Gastrocnemius medialis (tissue), 4 donors: ENCODE results near the gene GPRIN1. TPM values are rescaled to one million over a fixed set of nuclear protein-coding genes. Genes with fewer than 3 reads are reported as not detected.

ENCODE experiments used
- ATAC-seq, 2 donors: fragments of 150-250 bp; one replicate each; pipeline ENCODE4 v1.9.1; 2016
- DNase-seq, 2 donors: peaks; one replicate each; pipeline ENCODE4 v3.0.0-alpha.2; 2019
- H3K27ac ChIP-seq, 4 donors: fragments of 200-600 bp; sonication (generic); 1 replicate in 1 of 4; 2 replicates in 3 of 4; pipeline ENCODE4 v1.5.1; 2016 to 2018; ENCODE audit warnings: mild to moderate bottlenecking in 2 of 4, moderate library complexity in 1 of 4
- H3K27me3 ChIP-seq, 3 donors: fragments of 200-600 bp; sonication (generic) in 2 of 3; 1 replicate in 1 of 3; 2 replicates in 2 of 3; pipeline versions ENCODE4 v1.5.1 to v1.6.0; 2016 to 2019; ENCODE audit warnings: mild to moderate bottlenecking in 1 of 3, moderate library complexity in 1 of 3
- H3K36me3 ChIP-seq, 2 donors: fragments of 200-600 bp; sonication (generic) in 1 of 2; one replicate each; pipeline ENCODE4 v1.5.1; 2017 to 2018
- H3K4me1 ChIP-seq, 2 donors: fragments of 200-600 bp; sonication (generic) in 1 of 2; one replicate each; pipeline ENCODE4 v1.5.1; 2016 to 2017; ENCODE audit warnings: mild to moderate bottlenecking in 2 of 2
- H3K4me3 ChIP-seq, 4 donors: fragments of 200-600 bp; sonication (generic) in 3 of 4; 1 replicate in 1 of 4; 2 replicates in 3 of 4; pipeline ENCODE4 v1.5.1; 2016 to 2019; ENCODE audit warnings: mild to moderate bottlenecking in 2 of 4
- H3K9me3 ChIP-seq, 3 donors: fragments of 200-600 bp; sonication (generic) in 2 of 3; 1 replicate in 1 of 3; 2 replicates in 2 of 3; pipeline ENCODE4 v1.5.1; 2016 to 2019
- CTCF ChIP-seq, 5 experiments: fragments of 450-650 bp in 3 of 5; fragments of 200-600 bp in 2 of 5; sonication (generic) in 2 of 5; IDR thresholded peaks in 4 of 5; conservative IDR thresholded peaks in 1 of 5; 1 replicate in 4 of 5; 2 replicates in 1 of 5; pipeline ENCODE4 v1.5.1; 2016 to 2019; ENCODE audit warnings: antibody characterized with exemption in 5 of 5, mild to moderate bottlenecking in 3 of 5, moderate library complexity in 3 of 5
- POLR2A ChIP-seq, 2 donors: fragments of 450-650 bp; IDR thresholded peaks; one replicate each; pipeline ENCODE4 v1.6.1; 2017; ENCODE audit warnings: antibody characterized with exemption in 2 of 2, mild to moderate bottlenecking in 2 of 2, moderate library complexity in 2 of 2
- in situ Hi-C, 4 donors: fragments of 200-750 bp; cut with MboI; loops; one replicate each; pipeline versions ENCODE4 v1.15.0 to v1.8.0; 2017; ENCODE audit warnings: low sequenced_read_pairs in 4 of 4
- intact Hi-C: fragments of 100-400 bp; cut with DNase I; formaldehyde crosslinking; loops from one replicate; pipeline ENCODE4 v1.15.1; 2023; ENCODE audit warnings: low total_unique reads
- total RNA-seq, 4 donors: library from RNA; depleted of rRNA; stranded (reverse); fragments of >200 nt; gene quantifications; one replicate each; pipeline versions ENCODE4 v1.1.0 to v1.2.3, GENCODE V29; 2016

GPRIN1 gene
- total RNA-seq, 4 donors from 2014 or later = 0.35 to 0.78 (median 0.47) TPM

GRCh38 chr5:176612855-176613254 is 2.9 kb upstream of the GPRIN1 start:
- in situ Hi-C loops = no loop called here
- TF ChIP-seq CTCF (IDR thresholded peaks at IDR 0.05 in 4 of 5, conservative IDR thresholded peaks at IDR 0.05 in 1 of 5) = no peak
- no peak for TF ChIP-seq POLR2A (IDR thresholded peaks at IDR 0.05)
- peaks cover 8 to 19% (median 16%) of the 10 kb centered on the region in 3 donors for H3K27me3 ChIP-seq
- no peaks in the 10 kb centered on the region for H3K36me3 ChIP-seq
- H3K9me3 ChIP-seq = no peaks in the 10 kb centered on the region
- H3K4me1 ChIP-seq = peaks cover 0 to 4% of the 10 kb centered on the region in 2 donors
- no peak for ATAC-seq
- H3K4me3 ChIP-seq = no peak overlapping the region
- no peak overlapping the region for H3K27ac ChIP-seq
- intact Hi-C loops = no loop called here
- DNase-seq = no peak

- in situ Hi-C loops (no loop called here), intact Hi-C loops (no loop called here)
- no peak for DNase-seq
- TF ChIP-seq POLR2A (IDR thresholded peaks at IDR 0.05) = no peak
- TF ChIP-seq CTCF (IDR thresholded peaks at IDR 0.05 in 4 of 5, conservative IDR thresholded peaks at IDR 0.05 in 1 of 5) = no peak
- no peak for ATAC-seq
- no peaks in the 10 kb centered on the region for H3K9me3 ChIP-seq
- no peak overlapping the region for H3K4me3 ChIP-seq
- H3K36me3 ChIP-seq = no peaks in the 10 kb centered on the region
- peaks cover 0 to 4% of the 10 kb centered on the region in 2 donors for H3K4me1 ChIP-seq
- peaks cover 8 to 19% (median 15%) of the 10 kb centered on the region in 3 donors for H3K27me3 ChIP-seq
- H3K27ac ChIP-seq = no peak overlapping the region
Measured at GRCh38 chr5:176612008-176612407, 2.1 kb upstream of the GPRIN1 start.

- intact Hi-C loops = loop anchor here (1.0 kb wide), 1 partner anchor 36 kb away; the partner anchor contains the start of gene TSPAN17
- Histone ChIP-seq H3K27ac (no peak overlapping the region), H3K4me3 (no peak overlapping the region), H3K36me3 (no peaks in the 10 kb centered on the region), H3K4me1 (peaks cover 0 to 4% of the 10 kb centered on the region in 2 donors), H3K27me3 (peaks cover 8 to 19% (median 15%) of the 10 kb centered on the region in 3 donors), H3K9me3 (no peaks in the 10 kb centered on the region)
- DNase-seq (peak in 1 of 2 donors; percentile 32), ATAC-seq (no peak)
- no peak for TF ChIP-seq CTCF (IDR thresholded peaks at IDR 0.05 in 4 of 5, conservative IDR thresholded peaks at IDR 0.05 in 1 of 5)
- no peak for TF ChIP-seq POLR2A (IDR thresholded peaks at IDR 0.05)
- in situ Hi-C loops = no loop called here
Measured at GRCh38 chr5:176611435-176611834, 1.5 kb upstream of the GPRIN1 start.

GRCh38 chr5:176610435-176610773 is 448 bp upstream of the GPRIN1 start:
- no peak for TF ChIP-seq POLR2A (IDR thresholded peaks at IDR 0.05)
- TF ChIP-seq CTCF (IDR thresholded peaks at IDR 0.05 in 4 of 5, conservative IDR thresholded peaks at IDR 0.05 in 1 of 5) = no peak
- DNase-seq (no peak), ATAC-seq (no peak)
- Histone ChIP-seq H3K4me1 (peaks cover 0 to 4% of the 10 kb centered on the region in 2 donors), H3K4me3 (peak overlapping the region; percentile 51 to 60 (median 57)), H3K27ac (peak overlapping the region in 1 of 4 donors; percentile 19), H3K27me3 (peaks cover 8 to 19% (median 15%) of the 10 kb centered on the region in 3 donors), H3K9me3 (no peaks in the 10 kb centered on the region), H3K36me3 (no peaks in the 10 kb centered on the region)
- intact Hi-C loops = no loop called here
- in situ Hi-C loops = no loop called here
